PC-3 (cell line): ENCODE measurements around the gene STX1B. TPM values are rescaled to one million over a fixed set of nuclear protein-coding genes. Genes with fewer than 3 reads are reported as not detected.

Experiments
- ATAC-seq: fragments of 200-7000 bp; cut with Tn5 transposase; 2 replicates; pipeline ENCODE4 v1.9.1; 2020; ENCODE audit warnings: mild to moderate bottlenecking, moderate library complexity
- BruUV-seq: library from RNA; stranded (reverse); fragments of 400-500 nt; replicated peaks from 2 replicates; lab custom pipeline; 2021; lab: Mats Ljungman, UMichigan
- CTCF ChIA-PET: fragments of 300-600 bp; sonication (Branson Sonifier 250); formaldehyde crosslinking; loops from one replicate; lab custom pipeline; 2022; ENCODE audit warnings: antibody characterized with exemption; lab: Charles Lee
- POLR2A ChIA-PET: fragments of 300-600 bp; sonication (Branson Sonifier 250); formaldehyde crosslinking; loops from one replicate; lab custom pipeline; 2022; ENCODE audit warnings: antibody characterized with exemption; ENCODE audit not compliant: unreplicated experiment; lab: Charles Lee
- DNase-seq: peaks from one replicate; pipeline ENCODE4 v3.0.0-alpha.2; 2015
- H2AFZ ChIP-seq: fragments of 300-600 bp; sonication (generic); 2 replicates; pipeline ENCODE4 v1.6.0; 2016; ENCODE audit warnings: antibody characterized with exemption, low read length
- H3F3A ChIP-seq: fragments of 300-600 bp; sonication (generic); one replicate; pipeline ENCODE4 v1.6.0; 2017; ENCODE audit warnings: antibody characterized with exemption, low read length, control low read depth, mild to moderate bottlenecking; ENCODE audit not compliant: unreplicated experiment
- H3K27ac ChIP-seq: fragments of 300-600 bp; sonication (generic); 2 replicates; pipeline ENCODE4 v1.5.1; 2016; ENCODE audit warnings: mild to moderate bottlenecking, low read length
- H3K27me3 ChIP-seq: fragments of 300-600 bp; sonication (generic); 2 replicates; pipeline ENCODE4 v1.6.1; 2016; ENCODE audit warnings: low read length, mixed read lengths
- H3K36me3 ChIP-seq: fragments of 300-600 bp; sonication (generic); 2 replicates; pipeline ENCODE4 v1.6.1; 2016; ENCODE audit warnings: low read depth, mixed run types, low read length, mixed read lengths
- H3K4me1 ChIP-seq: fragments of 300-600 bp; sonication (generic); 2 replicates; pipeline ENCODE4 v1.5.1; 2016; ENCODE audit warnings: low read length; ENCODE audit not compliant: insufficient read depth
- H3K4me2 ChIP-seq: fragments of 300-600 bp; sonication (generic); 2 replicates; pipeline ENCODE4 v1.6.0; 2016; ENCODE audit warnings: low read length
- H3K4me3 ChIP-seq: fragments of 300-600 bp; sonication (generic); 2 replicates; pipeline ENCODE4 v1.5.1; 2016; ENCODE audit warnings: mild to moderate bottlenecking, low read length, mixed read lengths
- H3K79me2 ChIP-seq: fragments of 300-600 bp; sonication (generic); 2 replicates; pipeline ENCODE4 v1.6.1; 2017; ENCODE audit warnings: low read length, mixed read lengths
- H3K9ac ChIP-seq: fragments of 300-600 bp; sonication (generic); 2 replicates; pipeline ENCODE4 v1.6.0; 2016; ENCODE audit warnings: mild to moderate bottlenecking, low read length
- H3K9me2 ChIP-seq: fragments of 300-600 bp; sonication (generic); replicated peaks from 2 replicates; pipeline ENCODE4 v1.6.1; 2016; ENCODE audit warnings: mixed run types, low read length, mixed read lengths
- H3K9me3 ChIP-seq: fragments of 300-600 bp; sonication (generic); 2 replicates; pipeline ENCODE4 v1.6.1; 2016; ENCODE audit warnings: low read length, mixed read lengths
- H4K20me1 ChIP-seq: fragments of 300-600 bp; sonication (generic); 2 replicates; pipeline ENCODE4 v1.6.1; 2016; ENCODE audit warnings: low read length, mixed read lengths
- CTCF ChIP-seq: fragments of 300-600 bp; sonication (generic); conservative IDR thresholded peaks from 2 replicates; pipeline ENCODE4 v1.5.1; 2017; ENCODE audit warnings: antibody characterized with exemption, low read depth, mild to moderate bottlenecking, low read length
- EZH2 ChIP-seq: fragments of 300-600 bp; sonication (generic); IDR thresholded peaks from one replicate; pipeline ENCODE4 v1.6.1; 2017; ENCODE audit warnings: antibody characterized with exemption, mild to moderate bottlenecking, low read length; ENCODE audit not compliant: unreplicated experiment
- EZH2phosphoT487 ChIP-seq: fragments of 300-600 bp; sonication (generic); IDR thresholded peaks from 2 replicates; pipeline ENCODE4 v1.6.1; 2018; ENCODE audit warnings: mild to moderate bottlenecking, antibody characterized with exemption, low read length, borderline replicate concordance
- intact Hi-C: fragments of 100-400 bp; cut with micrococcal nuclease; formaldehyde crosslinking; loops from 2 replicates; pipeline ENCODE4 v1.9.0; 2023
- total RNA-seq: library from RNA; depleted of rRNA; stranded (reverse); fragments of >200 nt; gene quantifications from 2 replicates; pipeline ENCODE4 v1.2.3, GENCODE V29; 2014

Gene STX1B
- total RNA-seq, 1 experiment from 2014 or later: 1.5 TPM

- no peak overlapping the region for H3K9ac ChIP-seq
- no peak for ATAC-seq
- H3K4me1 ChIP-seq: no peaks in the 10 kb centered on the region
- no peak overlapping the region for H3K4me2 ChIP-seq
- H3K36me3 ChIP-seq: peaks cover 15% of the 10 kb centered on the region; the same call in 1 of the 2 replicates
- H3K9me3 ChIP-seq: no peaks in the 10 kb centered on the region
- no peak overlapping the region for H2AFZ ChIP-seq
- no peaks in the 10 kb centered on the region for H3K27me3 ChIP-seq
- H3K79me2 ChIP-seq: no peaks in the 10 kb centered on the region
- TF ChIP-seq EZH2phosphoT487 (no peak), EZH2 (no peak), CTCF (no peak)
- DNase-seq: no peak
- intact Hi-C loops: no loop called here
- H4K20me1 ChIP-seq: no peaks in the 10 kb centered on the region
- no peaks in the 10 kb centered on the region for H3K9me2 ChIP-seq
- no peak overlapping the region for H3K27ac ChIP-seq
- no peak overlapping the region for H3K4me3 ChIP-seq
- H3F3A ChIP-seq: no peaks in the 10 kb centered on the region
- CTCF ChIA-PET: no interaction called here
- no TSS peak for BruUV-seq
- POLR2A ChIA-PET: no interaction called here
Observed at GRCh38 chr16:30965436-30965835, 45.0 kb downstream of the STX1B start.

GRCh38 chr16:30964574-30965226, 45.7 kb downstream of the STX1B start:
- Histone ChIP-seq H3K36me3 (peaks cover 21% of the 10 kb centered on the region), H3F3A (no peaks in the 10 kb centered on the region), H4K20me1 (no peaks in the 10 kb centered on the region), H3K4me3 (no peak overlapping the region), H3K27ac (no peak overlapping the region), H3K9me3 (no peaks in the 10 kb centered on the region), H3K27me3 (no peaks in the 10 kb centered on the region), H3K9ac (no peak overlapping the region), H2AFZ (no peak overlapping the region), H3K4me2 (no peak overlapping the region), H3K9me2 (no peaks in the 10 kb centered on the region), H3K79me2 (peaks cover 7% of the 10 kb centered on the region; the same call in 1 of the 2 replicates), H3K4me1 (no peaks in the 10 kb centered on the region)
- intact Hi-C loops: no loop called here
- TF ChIP-seq EZH2 (no peak), EZH2phosphoT487 (no peak), CTCF (no peak)
- BruUV-seq: no TSS peak
- POLR2A ChIA-PET: no interaction called here
- CTCF ChIA-PET: no interaction called here
- DNase-seq (no peak), ATAC-seq (no peak)

GRCh38 chr16:30963925-30964511, 46.4 kb downstream of the STX1B start:
- Histone ChIP-seq H3K27ac (no peak overlapping the region), H4K20me1 (no peaks in the 10 kb centered on the region), H3K9me3 (no peaks in the 10 kb centered on the region), H3K79me2 (peaks cover 14% of the 10 kb centered on the region), H2AFZ (no peak overlapping the region), H3K27me3 (no peaks in the 10 kb centered on the region), H3K9me2 (no peaks in the 10 kb centered on the region), H3K36me3 (peaks cover 27% of the 10 kb centered on the region), H3K4me3 (no peak overlapping the region), H3K4me2 (no peak overlapping the region), H3K9ac (no peak overlapping the region), H3F3A (no peaks in the 10 kb centered on the region), H3K4me1 (peaks cover 2% of the 10 kb centered on the region)
- no TSS peak for BruUV-seq
- TF ChIP-seq CTCF (no peak), EZH2phosphoT487 (no peak), EZH2 (no peak)
- ChIA-PET CTCF (no interaction called here), POLR2A (no interaction called here)
- ATAC-seq (no peak), DNase-seq (no peak)
- intact Hi-C loops: no loop called here
